Hair follicle dermal papilla cell (primary cell): Measurements from ENCODE around the gene ACSL5. TPM values are rescaled to one million over a fixed set of nuclear protein-coding genes. Genes with fewer than 3 reads are reported as not detected.

ENCODE experiments used
- total RNA-seq: library from RNA; depleted of rRNA; stranded (reverse); fragments of >200 nt; gene quantifications from 2 replicates; pipeline ENCODE4 v1.2.3, GENCODE V29; 2012

Gene ACSL5
- total RNA-seq, result 5.1 and 9.6 TPM in 2 replicates

GRCh38 chr10:112373912-112374338, at the start of gene ACSL5:
Gene ACSL5, plus strand, starts transcription at chr10:112374116. Its CDS starts 20,831 bp downstream, at chr10:112394947.

GRCh38 chr10:112446855-112447619, 73.1 kb downstream of the ACSL5 start, which contains the start of the genes VTI1A and ZDHHC6:
Gene VTI1A, plus strand, starts transcription at chr10:112447215. Its CDS starts 159 bp downstream, at chr10:112447374.
Gene ZDHHC6, minus strand, starts transcription at chr10:112446914. Its CDS starts 1,478 bp downstream, at chr10:112445436.

Other genes starting within 250 kb of the ACSL5 start
- 7.3 and 9.4 TPM in 2 replicates for gene GPAM, start 190.4 kb upstream of the ACSL5 start, total RNA-seq
- not detected in 2 replicates for gene TECTB, start 90.7 kb upstream of the ACSL5 start, total RNA-seq
- 18.0 and 31.0 TPM in 2 replicates for gene ZDHHC6, start 72.8 kb downstream of the ACSL5 start, total RNA-seq
- 32.1 and 38.3 TPM in 2 replicates for gene VTI1A, start 73.1 kb downstream of the ACSL5 start, total RNA-seq